ENCODE measurements around the gene FAM227B.

- TF ChIP-seq CTCF (IDR thresholded peaks at IDR 0.05) (no peak), POLR2A (IDR thresholded peaks at IDR 0.05) (no peak), EP300 (IDR thresholded peaks at IDR 0.05) (no peak)
Observed at GRCh38 chr15:49494842-49495241, 125.8 kb downstream of the FAM227B start.
